ENCODE results near the gene CDH13.

The CDH13 gene

GRCh38 chr16:82586130-82586529, 40.6 kb upstream of the CDH13 start:
- TF ChIP-seq, protein P1, sequence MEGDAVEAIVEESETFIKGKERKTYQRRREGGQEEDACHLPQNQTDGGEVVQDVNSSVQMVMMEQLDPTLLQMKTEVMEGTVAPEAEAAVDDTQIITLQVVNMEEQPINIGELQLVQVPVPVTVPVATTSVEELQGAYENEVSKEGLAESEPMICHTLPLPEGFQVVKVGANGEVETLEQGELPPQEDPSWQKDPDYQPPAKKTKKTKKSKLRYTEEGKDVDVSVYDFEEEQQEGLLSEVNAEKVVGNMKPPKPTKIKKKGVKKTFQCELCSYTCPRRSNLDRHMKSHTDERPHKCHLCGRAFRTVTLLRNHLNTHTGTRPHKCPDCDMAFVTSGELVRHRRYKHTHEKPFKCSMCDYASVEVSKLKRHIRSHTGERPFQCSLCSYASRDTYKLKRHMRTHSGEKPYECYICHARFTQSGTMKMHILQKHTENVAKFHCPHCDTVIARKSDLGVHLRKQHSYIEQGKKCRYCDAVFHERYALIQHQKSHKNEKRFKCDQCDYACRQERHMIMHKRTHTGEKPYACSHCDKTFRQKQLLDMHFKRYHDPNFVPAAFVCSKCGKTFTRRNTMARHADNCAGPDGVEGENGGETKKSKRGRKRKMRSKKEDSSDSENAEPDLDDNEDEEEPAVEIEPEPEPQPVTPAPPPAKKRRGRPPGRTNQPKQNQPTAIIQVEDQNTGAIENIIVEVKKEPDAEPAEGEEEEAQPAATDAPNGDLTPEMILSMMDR (IDR thresholded peaks at IDR 0.05; ENCODE audit: low read depth, low read length), result no peak
- in situ Hi-C loops (cut with HindIII; ENCODE audit: low sequenced_read_pairs), result no loop called here
- no peak overlapping the region for H3K4me3 ChIP-seq (ENCODE audit: low read depth, low read length)
- DNase-seq (ENCODE audit: low read depth, low spot score), result no peak

- TF ChIP-seq, protein P1 (IDR thresholded peaks at IDR 0.05; ENCODE audit: low read depth, low read length), result no peak
- no peak for DNase-seq (ENCODE audit: low read depth, low spot score)
- H3K4me3 ChIP-seq (ENCODE audit: low read depth, low read length), result no peak overlapping the region
- in situ Hi-C loops (cut with HindIII; ENCODE audit: low sequenced_read_pairs), result no loop called here
Measured at GRCh38 chr16:82587289-82587688, 39.5 kb upstream of the CDH13 start.

GRCh38 chr16:82589407-82589806, 37.4 kb upstream of the CDH13 start:
- no peak overlapping the region for H3K4me3 ChIP-seq (ENCODE audit: low read depth, low read length)
- no peak for DNase-seq (ENCODE audit: low read depth, low spot score)
- in situ Hi-C loops (cut with HindIII; ENCODE audit: low sequenced_read_pairs), result no loop called here
- TF ChIP-seq, protein P1 (IDR thresholded peaks at IDR 0.05; ENCODE audit: low read depth, low read length), result no peak

GRCh38 chr16:82594114-82594513, 32.7 kb upstream of the CDH13 start:
- no peak overlapping the region for H3K4me3 ChIP-seq (ENCODE audit: low read depth, low read length)
- DNase-seq (ENCODE audit: low read depth, low spot score), result no peak
- in situ Hi-C loops (cut with HindIII; ENCODE audit: low sequenced_read_pairs), result no loop called here
- TF ChIP-seq, protein P1 (IDR thresholded peaks at IDR 0.05; ENCODE audit: low read depth, low read length), result no peak

DNA sequence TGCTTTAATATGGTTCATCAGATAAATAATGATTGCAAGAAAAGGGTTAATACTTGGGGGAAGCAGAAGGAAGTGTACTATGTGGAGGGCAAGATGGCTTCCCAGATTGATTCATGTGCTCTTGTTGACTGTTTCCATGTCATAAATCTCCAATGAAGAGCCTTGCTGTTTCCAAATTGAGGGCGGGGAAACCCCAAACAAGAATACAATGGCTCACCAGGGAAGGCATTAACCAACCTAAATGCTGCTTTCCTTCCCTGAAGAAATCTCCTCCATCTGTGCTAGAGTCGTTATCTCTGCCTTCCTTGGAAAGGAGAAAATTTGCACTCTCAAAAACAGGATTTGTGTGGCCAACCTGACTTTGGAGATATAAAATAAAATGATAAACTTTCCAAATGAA, 28.0 kb upstream of the CDH13 start:
- no peak overlapping the region for H3K4me3 ChIP-seq (ENCODE audit: low read depth, low read length)
- TF ChIP-seq, protein P1 (IDR thresholded peaks at IDR 0.05; ENCODE audit: low read depth, low read length), result no peak
- DNase-seq (ENCODE audit: low read depth, low spot score), result no peak
- in situ Hi-C loops (cut with HindIII; ENCODE audit: low sequenced_read_pairs), result no loop called here

- peak; percentile 19 for DNase-seq (ENCODE audit: low read depth, low spot score)
- H3K4me3 ChIP-seq (ENCODE audit: low read depth, low read length), result no peak overlapping the region
- in situ Hi-C loops (cut with HindIII; ENCODE audit: low sequenced_read_pairs), result no loop called here
- TF ChIP-seq, protein P1 (IDR thresholded peaks at IDR 0.05; ENCODE audit: low read depth, low read length), result no peak
Measured at GRCh38 chr16:82601989-82602640, 24.7 kb upstream of the CDH13 start.

Measured in astrocyte of the spinal cord (primary cell).